Activated naive CD4-positive, alpha-beta T cell treated with anti-CD3 and anti-CD28 coated beads, Interleukin-2, amount 10 ng/mL, durations not matched to agents 7 days and 5 days (primary cell): Measurements from ENCODE around the gene ATP1A2.
"Not testable (repeated sequence)": the region's sequence is repeated elsewhere in the genome, so short reads cannot be mapped to it uniquely, and the experiment has no call there.

Source experiments
- CTCF ChIA-PET: fragments of 350-600 bp; sonication (Branson Sonifier 250); formaldehyde crosslinking; loops from one replicate; lab custom pipeline; 2021; ENCODE audit warnings: antibody characterized with exemption; lab: Charles Lee
- DNase-seq: peaks from one replicate; pipeline ENCODE4 v3.0.0-alpha.2; 2020
- H3K27ac Mint-ChIP-seq: one replicate; pipeline ENCODE4 v1.8.0; 2021; ENCODE audit warnings: mild to moderate bottlenecking, moderate library complexity, mixed read lengths
- H3K27me3 Mint-ChIP-seq: one replicate; pipeline ENCODE4 v1.8.0; 2021; ENCODE audit warnings: mild to moderate bottlenecking, mixed read lengths
- H3K36me3 Mint-ChIP-seq: one replicate; pipeline ENCODE4 v1.8.0; 2021; ENCODE audit warnings: mixed read lengths
- H3K4me1 Mint-ChIP-seq: one replicate; pipeline ENCODE4 v1.8.0; 2021; ENCODE audit warnings: mixed read lengths
- H3K4me3 Mint-ChIP-seq: one replicate; pipeline ENCODE4 v1.8.0; 2021; ENCODE audit warnings: mild to moderate bottlenecking, moderate library complexity, mixed read lengths
- H3K9me3 Mint-ChIP-seq: one replicate; pipeline ENCODE4 v1.8.0; 2021; ENCODE audit warnings: mixed read lengths

Gene ATP1A2

DNA sequence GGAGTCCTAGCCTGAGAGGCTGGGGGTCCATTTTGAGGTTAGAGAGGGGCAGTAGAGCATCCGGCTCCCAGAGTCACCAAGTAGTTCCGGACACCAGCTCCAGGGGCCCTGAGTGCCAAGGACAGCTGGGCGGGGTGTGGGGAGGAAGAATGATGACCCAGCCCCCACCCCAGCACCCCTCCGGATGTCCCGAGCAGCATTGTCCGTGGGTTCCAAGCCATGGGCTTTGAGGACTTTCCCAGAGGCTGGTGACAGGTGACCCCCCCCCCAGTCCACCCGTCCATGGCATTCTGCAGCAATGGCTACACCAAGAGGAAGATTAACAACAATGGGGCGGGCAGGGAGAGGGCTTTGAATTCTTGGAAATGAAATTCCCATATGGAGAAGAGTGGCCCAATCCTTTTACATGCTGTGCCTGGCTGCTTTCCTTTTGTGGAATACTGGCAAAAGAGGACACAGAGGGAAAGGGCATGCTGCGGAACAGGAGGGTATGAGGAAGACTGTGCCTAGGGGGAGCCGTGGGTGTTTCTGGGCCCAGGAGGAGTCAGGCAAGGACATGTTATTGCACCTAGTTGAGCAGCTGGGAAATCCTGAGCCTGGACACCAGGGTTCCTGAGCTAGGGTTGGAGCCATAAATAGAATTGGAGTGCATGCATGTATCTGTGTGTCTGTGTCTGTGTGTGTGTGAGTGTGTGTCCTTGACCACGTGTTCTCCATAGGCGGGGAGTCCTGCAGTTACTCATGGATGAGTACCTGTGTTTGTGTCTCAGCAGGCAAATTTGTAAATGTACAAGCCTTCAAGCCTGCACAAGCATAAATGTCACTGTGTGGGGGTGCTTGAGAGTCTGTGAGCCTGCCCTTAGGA lies 956 bp downstream of the ATP1A2 start:
- DNase-seq = no peak
- Mint-ChIP-seq H3K27me3 (peaks cover 75% of the 10 kb centered on the region), H3K4me3 (no peak overlapping the region), H3K27ac (no peak overlapping the region), H3K4me1 (no peaks in the 10 kb centered on the region), H3K9me3 (no peaks in the 10 kb centered on the region), H3K36me3 (no peaks in the 10 kb centered on the region)
- CTCF ChIA-PET = interaction anchor here (1.0 kb wide), 2 partner anchors 31 to 37 kb away, joined by 4 to 5 read pairs; no protein-coding TSS in a partner anchor

- Mint-ChIP-seq H3K9me3 (no peaks in the 10 kb centered on the region), H3K27ac (no peak overlapping the region), H3K4me3 (no peak overlapping the region), H3K27me3 (peaks cover 71% of the 10 kb centered on the region), H3K36me3 (no peaks in the 10 kb centered on the region), H3K4me1 (no peaks in the 10 kb centered on the region)
- DNase-seq = no peak
- CTCF ChIA-PET = interaction anchor here (1.0 to 1.5 kb wide), 4 partner anchors 16 to 134 kb away, joined by 4 to 5 read pairs (median 5); no protein-coding TSS in a partner anchor
Observed at GRCh38 chr1:160117300-160117699, 1.7 kb downstream of the ATP1A2 start.

- H3K4me1 Mint-ChIP-seq = no peaks in the 10 kb centered on the region
- CTCF ChIA-PET = interaction anchor here (1.0 to 1.5 kb wide), 4 partner anchors 16 to 134 kb away, joined by 4 to 5 read pairs (median 5); no protein-coding TSS in a partner anchor
- no peak overlapping the region for H3K27ac Mint-ChIP-seq
- H3K9me3 Mint-ChIP-seq = no peaks in the 10 kb centered on the region
- no peak for DNase-seq
- peaks cover 68% of the 10 kb centered on the region for H3K27me3 Mint-ChIP-seq
- no peak overlapping the region for H3K4me3 Mint-ChIP-seq
- no peaks in the 10 kb centered on the region for H3K36me3 Mint-ChIP-seq
Observed at GRCh38 chr1:160117709-160118183, 2.2 kb downstream of the ATP1A2 start.

GRCh38 chr1:160118928-160119327 lies 3.4 kb downstream of the ATP1A2 start:
- Mint-ChIP-seq H3K36me3 (no peaks in the 10 kb centered on the region), H3K27ac (no peak overlapping the region), H3K9me3 (no peaks in the 10 kb centered on the region), H3K27me3 (peaks cover 67% of the 10 kb centered on the region), H3K4me1 (no peaks in the 10 kb centered on the region), H3K4me3 (no peak overlapping the region)
- no peak for DNase-seq
- CTCF ChIA-PET = interaction anchor here (1.5 kb wide), 2 partner anchors 18 to 133 kb away, joined by 5 read pairs; no protein-coding TSS in a partner anchor

- H3K4me1 Mint-ChIP-seq = no peaks in the 10 kb centered on the region
- H3K27me3 Mint-ChIP-seq = peaks cover 53% of the 10 kb centered on the region
- H3K27ac Mint-ChIP-seq = no peak overlapping the region
- no peak overlapping the region for H3K4me3 Mint-ChIP-seq
- no peaks in the 10 kb centered on the region for H3K36me3 Mint-ChIP-seq
- no peak for DNase-seq
- CTCF ChIA-PET = no interaction called here
- H3K9me3 Mint-ChIP-seq = no peaks in the 10 kb centered on the region
Observed at GRCh38 chr1:160120797-160121196, 5.2 kb downstream of the ATP1A2 start.

DNA sequence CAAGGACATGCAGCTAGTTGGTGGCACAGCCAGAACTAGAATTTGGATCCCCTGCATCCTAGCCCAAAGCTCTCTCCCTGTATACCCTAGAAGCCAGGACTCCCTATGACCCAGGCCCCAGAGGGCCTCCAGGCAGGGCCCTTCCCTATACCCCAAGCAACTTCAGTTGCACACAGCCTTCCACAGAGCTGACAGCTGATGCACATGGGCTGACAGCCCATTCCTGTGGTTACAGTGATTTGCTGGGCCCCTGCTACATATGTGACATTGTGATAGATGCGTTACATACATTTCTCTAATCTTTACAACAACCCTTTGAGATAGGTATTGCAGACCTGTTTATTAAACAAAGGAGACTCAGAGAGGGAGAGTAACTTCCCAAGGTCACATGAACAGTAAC lies 5.8 kb downstream of the ATP1A2 start:
- H3K9me3 Mint-ChIP-seq = no peaks in the 10 kb centered on the region
- H3K4me3 Mint-ChIP-seq = no peak overlapping the region
- CTCF ChIA-PET = no interaction called here
- no peaks in the 10 kb centered on the region for H3K36me3 Mint-ChIP-seq
- H3K27me3 Mint-ChIP-seq = peaks cover 47% of the 10 kb centered on the region
- H3K27ac Mint-ChIP-seq = no peak overlapping the region
- H3K4me1 Mint-ChIP-seq = no peaks in the 10 kb centered on the region
- no peak for DNase-seq

- Mint-ChIP-seq H3K27me3 (peaks cover 31% of the 10 kb centered on the region), H3K36me3 (no peaks in the 10 kb centered on the region)
- CTCF ChIA-PET = interaction anchor here (0.6 to 1.4 kb wide), 3 partner anchors 14 to 129 kb away, joined by 3 to 5 read pairs (median 3); no protein-coding TSS in a partner anchor
Observed at GRCh38 chr1:160122978-160123495, 7.5 kb downstream of the ATP1A2 start.

DNA sequence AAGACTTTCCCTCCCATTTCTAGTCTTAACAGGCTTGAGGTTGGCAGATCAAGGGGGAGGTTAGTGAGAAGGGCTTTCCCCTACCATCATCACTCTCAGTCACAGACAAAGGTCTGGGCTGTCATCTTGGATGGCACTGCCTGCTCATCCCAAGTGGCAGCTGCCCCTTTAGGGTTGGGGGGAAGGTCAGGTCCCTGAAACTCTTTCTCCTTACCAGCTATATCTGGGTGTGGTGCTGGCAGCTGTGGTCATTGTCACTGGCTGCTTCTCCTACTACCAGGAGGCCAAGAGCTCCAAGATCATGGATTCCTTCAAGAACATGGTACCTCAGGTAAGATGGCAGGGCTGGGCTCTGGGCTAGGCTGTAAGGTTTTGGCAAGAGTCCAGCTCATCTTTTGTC lies 8.2 kb downstream of the ATP1A2 start:
- Mint-ChIP-seq H3K27me3 (peaks cover 27% of the 10 kb centered on the region), H3K36me3 (no peaks in the 10 kb centered on the region), H3K4me1 (no peaks in the 10 kb centered on the region), H3K4me3 (no peak overlapping the region), H3K27ac (no peak overlapping the region), H3K9me3 (no peaks in the 10 kb centered on the region)
- DNase-seq = no peak
- CTCF ChIA-PET = interaction anchor here (1.0 kb wide), 1 partner anchor 15 kb away, joined by 4 read pairs; no protein-coding TSS in a partner anchor

More at GRCh38 chr1:160122978-160123495, 7.5 kb downstream of the ATP1A2 start:
- Mint-ChIP-seq H3K9me3 (no peaks in the 10 kb centered on the region), H3K4me3 (no peak overlapping the region), H3K27ac (no peak overlapping the region), H3K4me1 (no peaks in the 10 kb centered on the region)
- DNase-seq = no peak

DNA sequence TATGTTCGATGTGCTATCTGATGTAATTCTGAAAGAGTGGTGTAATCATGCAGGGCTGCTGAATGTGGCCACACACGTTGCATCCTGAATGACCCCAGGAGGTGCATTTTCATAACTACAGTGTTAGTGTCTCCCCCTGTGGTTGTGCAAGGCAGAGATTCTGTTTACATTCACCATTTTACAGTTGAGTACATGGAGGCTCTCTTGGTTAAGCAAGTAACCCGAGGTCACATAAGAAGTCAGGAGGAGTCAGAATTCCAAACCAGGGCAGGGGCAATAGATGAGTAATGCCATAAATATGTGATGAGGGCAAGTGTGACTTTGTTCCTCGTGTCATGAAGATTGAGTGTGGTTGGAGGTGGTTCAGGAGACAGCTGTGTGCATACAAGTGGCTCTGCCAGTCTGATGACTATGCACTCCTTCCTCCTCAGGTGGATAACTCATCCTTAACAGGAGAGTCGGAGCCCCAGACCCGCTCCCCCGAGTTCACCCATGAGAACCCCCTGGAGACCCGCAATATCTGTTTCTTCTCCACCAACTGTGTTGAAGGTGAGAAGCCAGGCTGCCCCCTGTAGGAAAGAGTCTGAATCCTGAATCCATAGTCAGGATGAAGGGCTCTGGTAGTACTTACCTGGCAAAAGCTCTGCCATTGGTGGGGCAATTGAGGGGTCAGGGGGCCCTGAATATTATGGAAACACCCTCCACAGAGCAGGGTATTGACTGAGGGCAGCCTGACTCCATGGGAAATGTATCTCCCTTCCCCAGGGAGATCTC lies 9.3 kb downstream of the ATP1A2 start:
- Mint-ChIP-seq H3K36me3 (no peaks in the 10 kb centered on the region), H3K4me1 (no peaks in the 10 kb centered on the region), H3K9me3 (no peaks in the 10 kb centered on the region), H3K4me3 (no peak overlapping the region), H3K27me3 (peaks cover 35% of the 10 kb centered on the region), H3K27ac (no peak overlapping the region)
- DNase-seq = no peak
- CTCF ChIA-PET = interaction anchor here (1.0 kb wide), 1 partner anchor 16 kb away, joined by 4 read pairs; no protein-coding TSS in a partner anchor

- Mint-ChIP-seq H3K4me3 (no peak overlapping the region), H3K4me1 (no peaks in the 10 kb centered on the region), H3K27me3 (peaks cover 36% of the 10 kb centered on the region), H3K36me3 (no peaks in the 10 kb centered on the region), H3K27ac (no peak overlapping the region), H3K9me3 (no peaks in the 10 kb centered on the region)
- CTCF ChIA-PET = interaction anchor here (1.1 to 1.9 kb wide), 4 partner anchors 15 to 166 kb away, joined by 3 to 5 read pairs (median 3); no protein-coding TSS in a partner anchor
- DNase-seq = no peak
Observed at GRCh38 chr1:160125746-160126145, 10.2 kb downstream of the ATP1A2 start.

- not testable (repeated sequence) for H3K4me3 Mint-ChIP-seq, H3K4me1 Mint-ChIP-seq, H3K36me3 Mint-ChIP-seq, H3K9me3 Mint-ChIP-seq, H3K27ac Mint-ChIP-seq, DNase-seq
- CTCF ChIA-PET = interaction anchor here (1.1 to 1.9 kb wide), 4 partner anchors 15 to 165 kb away, joined by 3 to 5 read pairs (median 3); no protein-coding TSS in a partner anchor
- peaks cover 31% of the 10 kb centered on the region for H3K27me3 Mint-ChIP-seq
Observed at GRCh38 chr1:160126342-160126741, 10.8 kb downstream of the ATP1A2 start.

DNA sequence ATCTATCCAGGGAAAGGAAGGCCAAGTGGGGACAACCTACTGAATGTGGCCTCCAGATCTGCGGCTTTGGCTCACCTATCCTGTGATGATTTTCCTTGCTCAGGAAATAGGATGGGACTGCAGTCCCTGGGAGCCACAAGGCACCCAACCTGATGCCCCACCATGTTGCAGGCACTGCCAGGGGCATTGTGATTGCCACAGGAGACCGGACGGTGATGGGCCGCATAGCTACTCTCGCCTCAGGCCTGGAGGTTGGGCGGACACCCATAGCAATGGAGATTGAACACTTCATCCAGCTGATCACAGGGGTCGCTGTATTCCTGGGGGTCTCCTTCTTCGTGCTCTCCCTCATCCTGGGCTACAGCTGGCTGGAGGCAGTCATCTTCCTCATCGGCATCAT lies 11.8 kb downstream of the ATP1A2 start:
- Mint-ChIP-seq H3K9me3 (no peaks in the 10 kb centered on the region), H3K4me3 (no peak overlapping the region), H3K27ac (no peak overlapping the region), H3K4me1 (no peaks in the 10 kb centered on the region), H3K27me3 (peaks cover 36% of the 10 kb centered on the region), H3K36me3 (no peaks in the 10 kb centered on the region)
- CTCF ChIA-PET = interaction anchor here (1.4 to 1.9 kb wide), 2 partner anchors 19 to 164 kb away, joined by 3 to 5 read pairs; no protein-coding TSS in a partner anchor
- no peak for DNase-seq

GRCh38 chr1:160127865-160128523 lies 12.4 kb downstream of the ATP1A2 start:
- H3K4me1 Mint-ChIP-seq = no peaks in the 10 kb centered on the region
- no peak overlapping the region for H3K4me3 Mint-ChIP-seq
- no peak overlapping the region for H3K27ac Mint-ChIP-seq
- H3K27me3 Mint-ChIP-seq = peaks cover 40% of the 10 kb centered on the region
- CTCF ChIA-PET = interaction anchor here (1.4 kb wide), 1 partner anchor 19 kb away, joined by 3 read pairs; no protein-coding TSS in a partner anchor
- no peak for DNase-seq
- no peaks in the 10 kb centered on the region for H3K36me3 Mint-ChIP-seq
- no peaks in the 10 kb centered on the region for H3K9me3 Mint-ChIP-seq
